Fibroblast of pulmonary artery (primary cell): ENCODE results near the gene MRPL24.
A peak's percentile ranks its signal among the peaks of the same experiment; 100 is the strongest.
"Not testable (repeated sequence)": the region's sequence is repeated elsewhere in the genome, so short reads cannot be mapped to it uniquely, and the experiment has no call there.

Experiments used
- DNase-seq: peaks from one replicate; pipeline ENCODE4 v3.0.0-alpha.2; 2010; ENCODE audit warnings: low read depth
- H3K4me3 ChIP-seq: replicated peaks from 2 replicates; pipeline ENCODE4 v1.5.1; 2011; ENCODE audit warnings: low read depth, mild to moderate bottlenecking, control low read depth, low read length, moderate library complexity
- TF ChIP-seq, protein P1 (sequence below): IDR thresholded peaks from 2 replicates; pipeline ENCODE4 v1.5.1; 2011; ENCODE audit warnings: mild to moderate bottlenecking, control low read depth, low read length, inconsistent platforms; ENCODE audit errors: missing control alignments

MRPL24 gene

GRCh38 chr1:156768610-156769295 lies 27.9 kb upstream of the MRPL24 start:
- DNase-seq: no peak
- peak overlapping the region; percentile 92 for H3K4me3 ChIP-seq
- TF ChIP-seq, protein P1, sequence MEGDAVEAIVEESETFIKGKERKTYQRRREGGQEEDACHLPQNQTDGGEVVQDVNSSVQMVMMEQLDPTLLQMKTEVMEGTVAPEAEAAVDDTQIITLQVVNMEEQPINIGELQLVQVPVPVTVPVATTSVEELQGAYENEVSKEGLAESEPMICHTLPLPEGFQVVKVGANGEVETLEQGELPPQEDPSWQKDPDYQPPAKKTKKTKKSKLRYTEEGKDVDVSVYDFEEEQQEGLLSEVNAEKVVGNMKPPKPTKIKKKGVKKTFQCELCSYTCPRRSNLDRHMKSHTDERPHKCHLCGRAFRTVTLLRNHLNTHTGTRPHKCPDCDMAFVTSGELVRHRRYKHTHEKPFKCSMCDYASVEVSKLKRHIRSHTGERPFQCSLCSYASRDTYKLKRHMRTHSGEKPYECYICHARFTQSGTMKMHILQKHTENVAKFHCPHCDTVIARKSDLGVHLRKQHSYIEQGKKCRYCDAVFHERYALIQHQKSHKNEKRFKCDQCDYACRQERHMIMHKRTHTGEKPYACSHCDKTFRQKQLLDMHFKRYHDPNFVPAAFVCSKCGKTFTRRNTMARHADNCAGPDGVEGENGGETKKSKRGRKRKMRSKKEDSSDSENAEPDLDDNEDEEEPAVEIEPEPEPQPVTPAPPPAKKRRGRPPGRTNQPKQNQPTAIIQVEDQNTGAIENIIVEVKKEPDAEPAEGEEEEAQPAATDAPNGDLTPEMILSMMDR: no peak

- peak overlapping the region; percentile 92 for H3K4me3 ChIP-seq
- TF ChIP-seq, protein P1: no peak
- no peak for DNase-seq
These were observed 27.2 kb upstream of the MRPL24 start for GRCh38 chr1:156767879-156768604.

DNA sequence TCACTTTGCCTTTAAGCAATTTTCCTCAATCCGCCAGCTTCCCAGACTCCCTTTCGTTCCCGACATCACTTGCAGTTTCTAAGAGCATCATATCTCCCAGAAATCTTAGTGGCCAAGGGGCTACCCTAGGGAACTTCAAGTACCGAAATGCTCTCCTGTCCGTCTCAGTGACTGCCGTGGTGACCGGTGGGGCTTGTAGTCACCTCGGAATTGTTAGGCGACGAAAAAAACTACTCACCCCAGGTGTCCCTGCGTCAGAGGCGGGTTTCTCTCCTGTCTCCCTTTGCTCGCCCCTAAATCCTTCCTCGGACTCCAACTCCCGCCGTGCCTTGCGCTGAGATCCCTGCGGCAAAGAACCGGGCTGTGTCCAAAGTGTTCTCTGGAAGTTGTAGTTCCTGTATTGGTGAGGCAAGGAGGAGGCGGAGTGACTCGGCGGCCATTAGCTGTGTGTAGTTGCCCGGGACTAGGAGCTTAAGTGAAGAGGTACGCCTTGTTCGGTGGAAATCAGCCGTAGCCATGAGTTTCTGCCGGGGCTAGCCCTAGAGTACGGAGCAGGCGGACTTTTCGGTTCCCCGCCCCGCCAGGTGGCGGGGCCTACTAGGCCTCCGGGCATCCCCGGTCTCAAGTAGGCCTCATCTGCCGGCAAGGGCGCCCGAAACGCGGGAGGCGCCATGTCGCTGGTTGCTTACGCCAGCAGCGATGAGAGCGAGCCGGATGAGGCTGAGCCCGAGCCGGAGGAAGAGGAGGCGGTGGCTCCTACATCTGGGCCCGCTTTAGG lies 26.4 kb upstream of the MRPL24 start, which contains the start of gene PRCC:
Gene PRCC, plus strand, starts transcription at position 435 of the 778 bp plus-strand sequence. Its CDS starts 237 bp downstream, at position 672.
- peak; percentile 100 for DNase-seq
- peak within 1 kb of the TSS; percentile 92 for H3K4me3 ChIP-seq
- TF ChIP-seq, protein P1: no peak

DNA sequence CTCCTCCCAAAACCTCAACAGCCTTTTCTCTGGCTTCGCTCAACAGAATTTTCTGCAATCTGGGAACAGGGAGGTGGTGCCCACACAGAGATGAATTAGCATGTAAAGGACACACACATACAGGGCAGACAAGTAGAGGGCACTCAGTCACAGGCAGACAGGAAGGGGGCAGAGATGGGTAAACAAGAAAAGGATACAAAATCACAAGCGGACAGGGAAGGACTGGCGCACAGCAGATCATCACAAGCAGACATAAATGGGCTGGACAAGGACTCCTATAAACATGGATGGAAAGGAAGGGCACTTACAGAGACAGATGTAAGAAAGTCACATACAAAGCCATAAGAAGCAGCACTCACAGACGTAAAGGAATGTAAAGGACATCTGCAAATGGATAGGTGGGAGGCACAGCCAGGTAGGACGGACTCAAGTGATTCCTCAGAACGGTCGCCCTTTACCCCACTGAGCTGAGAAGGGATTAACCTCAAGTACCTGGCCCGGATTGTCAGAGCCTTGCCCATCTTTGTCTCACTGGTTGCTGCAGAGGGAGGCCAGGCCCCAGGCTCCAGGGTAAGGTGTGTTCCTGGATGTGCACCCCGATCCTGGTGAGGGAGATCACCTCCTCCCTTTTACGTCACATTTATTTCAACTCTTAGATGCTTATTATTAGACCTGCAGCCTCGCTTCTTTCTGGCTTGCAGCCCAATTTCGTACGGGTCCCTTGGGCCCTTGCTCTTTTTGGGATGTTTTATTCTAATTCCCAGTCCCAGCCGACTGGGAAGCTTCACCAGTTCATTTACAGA lies 25.6 kb upstream of the MRPL24 start:
- H3K4me3 ChIP-seq: peak overlapping the region; percentile 92
- TF ChIP-seq, protein P1: no peak
- DNase-seq: no peak

GRCh38 chr1:156765666-156766065 lies 24.8 kb upstream of the MRPL24 start:
- no peak for DNase-seq
- TF ChIP-seq, protein P1: no peak
- H3K4me3 ChIP-seq: peak overlapping the region; percentile 92

DNA sequence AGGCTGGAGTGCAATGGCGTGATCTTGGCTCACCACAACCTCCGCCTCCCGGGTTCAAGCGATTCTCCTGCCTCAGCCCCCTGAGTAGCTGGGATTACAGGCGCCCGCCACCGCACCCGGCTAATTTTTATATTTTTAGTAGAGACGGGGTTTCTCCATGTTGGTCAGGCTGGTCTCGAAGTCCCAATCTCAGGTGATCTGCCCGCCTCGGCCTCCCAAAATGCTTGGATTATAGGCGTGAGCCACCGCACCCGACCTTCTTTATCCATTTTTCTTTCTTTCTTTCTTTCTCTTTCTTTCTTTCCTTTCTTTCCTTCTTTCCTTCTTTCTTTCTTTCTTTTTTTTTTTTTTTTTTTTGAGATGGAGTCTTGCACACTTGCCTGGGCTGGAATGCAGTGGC lies 24.2 kb upstream of the MRPL24 start:
- not testable (repeated sequence) for H3K4me3 ChIP-seq, DNase-seq
